HG03139 (cell line): ENCODE data around the gene RNASEL.

Experiments
- ATAC-seq: cut with Tn5 transposase; IDR thresholded peaks from one replicate; pipeline ENCODE4 v1.9.1; 2021; ENCODE audit not compliant: unreplicated experiment

The RNASEL gene

DNA sequence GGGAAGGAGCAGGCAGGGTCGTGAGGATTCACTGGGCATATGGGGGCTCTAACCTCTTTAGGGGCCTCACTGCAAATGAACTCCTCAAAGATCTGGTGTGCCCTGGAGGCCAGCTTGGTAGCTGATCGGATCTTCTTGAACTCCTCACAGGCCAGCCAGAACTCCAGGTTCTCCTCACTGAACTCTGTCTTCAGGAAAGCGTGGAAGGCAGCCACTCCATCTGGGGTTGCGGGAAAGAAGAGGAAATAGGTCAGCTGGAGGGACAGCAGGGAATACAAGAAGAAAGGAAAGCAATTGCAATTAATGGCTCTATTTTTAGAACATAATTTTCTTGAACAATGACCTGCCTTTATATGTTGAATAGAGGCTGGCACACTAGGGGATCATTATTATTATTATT is 12.9 kb upstream of the RNASEL start:
- ATAC-seq, result no peak

DNA sequence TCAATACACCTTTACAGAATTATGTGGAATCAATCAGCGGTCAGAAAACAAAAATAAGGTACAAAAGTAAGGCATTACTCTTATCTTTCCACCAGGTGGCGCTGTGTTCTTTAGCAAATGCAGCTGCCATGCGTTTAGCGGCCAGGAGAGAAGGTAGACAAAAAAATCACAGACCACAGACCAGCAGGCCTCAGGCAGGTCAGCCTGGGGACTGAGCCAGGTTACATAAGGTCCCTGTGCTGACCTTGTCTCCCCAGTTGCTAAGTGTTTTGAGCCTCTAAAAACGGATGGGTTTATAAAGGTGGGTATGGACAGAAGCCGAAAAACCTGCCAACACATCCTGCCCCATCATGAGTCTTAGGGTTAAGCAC is 12.3 kb upstream of the RNASEL start:
- no peak for ATAC-seq

DNA sequence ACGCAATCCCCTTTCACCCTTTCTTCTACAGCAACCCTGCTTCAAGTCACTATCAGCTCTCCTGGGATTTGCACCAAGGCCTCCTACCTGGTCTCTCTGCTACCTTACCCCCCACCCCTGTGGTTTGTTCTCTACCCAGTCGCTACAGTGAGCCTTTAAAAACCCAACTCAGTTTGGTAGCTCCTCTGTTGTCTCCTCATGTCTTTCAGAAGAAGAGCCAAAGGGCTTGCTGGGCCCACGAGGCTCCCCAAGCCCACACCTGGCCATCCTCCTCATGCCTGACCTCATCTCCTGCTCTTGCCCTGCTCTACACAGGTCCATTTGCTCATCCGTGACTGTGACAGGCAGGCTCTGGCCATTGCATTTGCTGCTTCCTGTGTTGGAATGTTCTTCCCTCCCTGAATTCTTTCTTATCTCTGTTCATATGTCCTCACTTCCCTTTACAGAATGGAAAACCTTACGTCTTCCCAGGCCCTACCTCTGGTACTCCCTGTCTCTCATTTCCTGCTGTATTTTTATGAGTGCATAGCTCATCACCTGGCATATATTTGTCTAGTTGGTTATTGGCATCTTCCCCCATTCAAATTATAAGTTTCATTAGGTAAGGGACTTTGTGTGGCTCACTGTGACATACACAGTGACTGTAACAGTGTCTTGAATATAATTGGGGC is 11.8 kb upstream of the RNASEL start:
- no peak for ATAC-seq

DNA sequence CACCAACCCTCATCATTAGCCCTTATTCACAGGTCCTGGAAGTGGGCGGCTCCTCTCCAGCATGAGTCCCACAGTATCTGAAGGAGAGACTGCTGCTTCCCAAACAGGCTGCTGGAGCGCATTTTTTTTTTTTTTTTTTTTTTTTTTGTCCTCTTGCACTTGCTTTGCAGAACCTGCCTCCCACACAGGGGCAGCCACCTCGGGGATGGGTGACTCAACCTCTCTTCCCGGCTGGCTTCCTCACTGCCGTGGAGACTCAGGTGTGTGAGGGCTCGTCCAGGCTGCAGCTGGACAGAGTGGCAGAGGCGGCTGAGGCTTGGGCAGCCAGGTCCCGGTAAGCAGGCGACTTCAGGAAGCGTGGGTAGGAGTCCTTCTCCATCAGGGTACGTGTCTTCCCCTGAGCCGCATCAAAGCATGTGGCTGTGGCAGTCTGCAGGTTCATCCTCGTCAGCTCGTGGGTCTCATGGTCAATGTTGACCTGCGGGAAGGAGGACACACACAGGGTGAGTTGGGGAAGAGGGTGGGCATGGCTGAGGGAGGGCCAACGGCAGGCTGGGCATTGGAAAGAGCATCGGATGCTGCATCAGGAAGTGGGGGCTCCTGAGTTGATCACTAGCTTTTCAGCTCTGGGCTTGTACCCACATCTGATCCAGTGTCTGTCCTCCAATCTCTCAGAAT is 11.1 kb upstream of the RNASEL start:
- ATAC-seq, result no peak

DNA sequence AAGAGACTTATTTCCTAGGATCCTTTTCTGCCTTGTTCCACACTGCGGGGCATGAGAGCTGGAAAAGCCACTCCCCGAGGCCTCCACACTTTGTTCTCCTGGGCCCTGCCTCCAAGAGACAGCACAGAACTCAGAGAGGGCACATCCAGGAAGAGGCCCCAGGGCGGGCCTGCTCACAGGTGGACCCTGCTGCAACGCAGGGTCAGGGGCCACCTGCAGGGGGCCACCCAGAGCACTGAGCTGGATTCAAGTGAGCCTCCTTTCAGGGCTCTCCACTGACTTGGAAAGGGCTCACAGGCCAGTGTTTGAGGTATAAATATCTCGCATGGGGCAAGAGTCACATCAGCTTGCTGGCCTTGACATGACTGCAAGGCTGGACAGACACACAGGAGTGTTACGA is 10.3 kb upstream of the RNASEL start:
- ATAC-seq, result no peak

DNA sequence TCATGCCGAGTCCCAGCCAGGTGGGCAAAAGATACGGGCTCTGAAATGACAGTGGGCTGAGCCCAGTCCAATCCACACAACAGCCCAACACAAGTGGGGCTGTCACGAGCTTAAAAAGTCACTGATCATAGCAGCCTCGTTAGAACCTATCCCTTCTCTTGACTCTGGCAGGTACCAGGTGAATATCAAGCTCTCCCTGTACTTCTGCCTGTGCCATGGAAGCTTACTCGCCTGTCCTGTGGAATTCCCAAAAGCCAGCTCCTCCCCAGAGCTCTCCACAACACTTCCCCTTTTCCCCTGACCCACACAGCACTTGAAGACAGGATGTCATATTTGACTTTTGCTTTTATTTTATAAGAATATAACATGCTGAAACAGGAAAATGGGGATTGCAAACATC is 9.2 kb upstream of the RNASEL start:
- no peak for ATAC-seq

DNA sequence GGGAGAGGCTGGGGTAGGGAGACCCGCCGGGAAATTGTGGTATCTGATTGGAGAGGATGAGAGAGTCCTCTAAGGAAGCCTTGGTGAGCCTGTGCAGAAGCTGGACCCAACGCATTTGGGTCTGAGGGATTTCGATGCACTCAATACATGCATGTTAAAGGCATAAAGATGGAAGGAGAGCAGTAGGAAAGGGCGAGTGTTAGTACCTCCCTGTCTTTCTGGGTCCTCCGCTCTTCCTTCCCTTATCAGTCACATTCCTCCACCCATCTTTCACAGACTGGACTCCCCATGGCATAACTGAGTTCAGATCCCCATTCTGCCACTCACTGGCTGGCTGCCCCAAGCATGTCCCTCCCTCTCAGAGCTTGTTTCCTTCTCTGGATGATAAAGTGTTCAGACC is 7.9 kb upstream of the RNASEL start:
- no peak for ATAC-seq

DNA sequence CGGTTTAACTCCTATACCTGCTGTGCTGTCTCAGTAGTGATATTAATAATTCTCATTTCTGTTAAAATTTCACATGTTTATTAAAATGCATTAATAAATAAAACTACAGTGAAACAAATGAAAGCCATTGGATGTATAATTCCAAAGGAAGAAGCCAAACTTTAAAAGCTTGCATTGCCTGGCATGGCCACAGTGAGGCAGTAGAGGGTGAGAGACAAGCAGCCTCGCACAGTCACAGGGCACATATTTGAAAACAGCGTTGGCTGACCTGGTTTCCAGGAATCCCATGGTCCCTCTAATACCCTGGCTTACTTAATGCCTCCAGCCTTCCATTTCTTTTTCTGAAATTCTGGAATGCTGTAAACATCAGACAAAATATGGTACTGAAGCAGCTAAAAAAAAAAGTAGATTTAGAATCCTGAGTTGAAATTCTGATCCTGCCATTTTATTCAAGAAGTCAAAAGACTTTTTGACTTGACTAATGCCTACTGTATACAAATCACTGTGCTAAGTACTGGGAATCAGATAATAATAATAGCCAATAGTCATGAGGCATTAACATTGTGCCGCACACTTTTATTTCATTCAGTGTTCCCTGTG is 6.7 kb upstream of the RNASEL start:
- ATAC-seq, result no peak

DNA sequence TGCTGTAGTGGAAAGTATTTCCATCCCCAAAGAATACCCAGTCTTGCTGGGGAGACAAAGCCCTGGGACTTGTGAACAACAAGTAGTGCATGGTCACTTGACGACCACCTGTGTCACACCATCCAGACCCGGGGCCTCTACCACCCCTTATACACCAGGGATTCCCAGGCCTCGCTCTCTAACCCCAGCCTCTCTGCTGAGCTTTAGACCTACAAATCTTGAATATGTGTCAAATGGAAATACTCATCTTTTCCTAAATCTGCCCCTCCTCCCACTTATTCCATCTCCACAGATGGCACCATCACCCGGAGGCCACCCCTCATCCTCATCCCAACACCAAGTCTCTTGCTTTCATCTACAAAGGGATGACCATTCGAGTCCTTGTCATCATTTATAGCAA is 875 bp upstream of the RNASEL start:
- no peak for ATAC-seq

DNA sequence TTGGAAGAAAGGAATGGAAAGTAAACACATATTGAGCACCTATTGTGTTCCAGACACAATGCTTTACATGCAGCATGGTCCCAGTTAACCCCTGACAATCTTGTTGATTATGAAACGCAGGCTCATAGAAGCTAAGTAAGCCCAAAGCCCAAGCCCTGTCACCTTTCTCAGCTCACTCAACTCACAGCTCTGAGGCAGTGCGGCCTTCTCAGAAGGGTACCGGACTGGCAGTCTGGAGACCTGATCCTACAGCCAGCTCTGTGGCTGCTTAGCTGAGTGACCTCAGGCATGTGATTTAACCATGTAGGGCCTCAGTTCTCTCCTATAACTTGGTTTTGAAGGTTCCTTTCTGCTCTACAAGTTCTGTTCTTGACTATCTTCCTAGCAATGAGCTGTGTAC is 464 bp upstream of the RNASEL start:
- ATAC-seq, result no peak

DNA sequence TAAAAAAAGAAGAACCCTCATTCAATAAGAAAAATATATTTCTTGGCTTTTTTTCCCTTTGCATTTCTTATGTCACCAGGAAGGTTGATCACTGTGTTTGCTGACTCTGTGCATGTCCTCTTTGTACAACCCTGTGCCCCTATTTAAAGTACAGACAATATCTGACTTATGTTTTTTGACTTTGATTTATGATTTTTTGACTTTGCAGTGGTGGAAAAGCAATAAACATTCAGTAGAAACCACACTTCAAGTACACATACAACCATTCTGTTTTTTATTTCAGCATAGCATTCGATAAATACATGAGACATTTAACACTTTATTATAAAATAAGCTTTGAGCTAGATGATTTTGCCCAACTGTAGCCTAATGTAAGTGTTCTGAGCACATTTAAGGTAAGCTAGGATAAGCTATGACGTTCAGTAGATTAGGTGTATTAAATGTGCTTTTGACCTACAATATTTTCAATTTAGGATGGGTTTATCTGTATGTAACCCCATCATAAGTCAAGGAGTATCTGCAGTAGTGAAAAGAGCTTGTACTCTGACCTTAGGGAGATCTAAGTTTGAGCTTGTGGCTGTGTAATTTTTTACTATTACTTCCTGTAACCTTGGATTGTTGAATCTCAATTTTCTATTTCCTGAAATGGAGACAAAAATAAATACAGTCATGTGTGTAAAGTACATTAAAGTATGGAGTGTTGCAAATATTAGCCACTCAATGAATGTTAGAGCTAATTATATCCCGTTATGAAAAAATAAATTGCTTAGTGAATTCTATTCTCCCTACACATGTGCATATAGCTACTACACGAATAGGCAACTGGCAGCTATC is 1.2 kb downstream of the RNASEL start:
- no peak for ATAC-seq

DNA sequence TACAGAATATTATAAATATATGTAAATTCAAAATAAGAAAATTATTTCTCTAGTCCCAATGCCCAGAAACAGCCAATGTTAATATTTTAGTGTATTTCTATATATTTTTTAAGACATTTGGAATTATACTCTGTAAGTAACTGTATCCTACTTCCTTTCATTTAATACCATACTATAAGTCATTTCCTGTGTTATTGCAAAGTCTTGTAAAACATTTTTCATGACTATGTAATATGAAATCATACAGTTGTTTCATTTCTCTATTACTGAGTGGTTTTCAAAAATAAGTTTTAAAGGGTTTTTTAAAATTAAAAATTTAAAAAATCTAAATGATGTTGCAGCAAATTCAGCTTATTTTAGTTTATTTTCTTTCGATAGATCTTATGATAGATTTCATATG is 2.0 kb downstream of the RNASEL start:
- ATAC-seq, result no peak

DNA sequence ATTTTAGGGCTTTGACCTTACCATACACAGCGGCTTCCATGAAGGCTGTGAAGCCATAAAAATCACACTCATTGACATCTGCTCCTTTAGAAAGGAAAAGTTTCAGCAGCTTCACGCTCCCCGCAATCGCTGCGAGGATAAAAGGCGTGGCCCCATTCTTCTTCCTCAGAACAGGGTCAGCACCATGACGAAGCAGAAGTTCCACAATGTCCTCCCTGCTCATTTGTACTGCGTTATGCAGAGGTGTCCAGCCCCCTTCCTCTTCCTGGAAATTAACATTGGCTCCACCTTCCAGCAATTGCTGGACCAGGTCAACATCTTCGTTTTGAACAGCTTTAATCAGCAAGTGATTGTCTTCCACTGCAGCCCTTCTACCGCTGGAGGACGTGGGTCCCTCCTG is 2.7 kb downstream of the RNASEL start:
- no peak for ATAC-seq

DNA sequence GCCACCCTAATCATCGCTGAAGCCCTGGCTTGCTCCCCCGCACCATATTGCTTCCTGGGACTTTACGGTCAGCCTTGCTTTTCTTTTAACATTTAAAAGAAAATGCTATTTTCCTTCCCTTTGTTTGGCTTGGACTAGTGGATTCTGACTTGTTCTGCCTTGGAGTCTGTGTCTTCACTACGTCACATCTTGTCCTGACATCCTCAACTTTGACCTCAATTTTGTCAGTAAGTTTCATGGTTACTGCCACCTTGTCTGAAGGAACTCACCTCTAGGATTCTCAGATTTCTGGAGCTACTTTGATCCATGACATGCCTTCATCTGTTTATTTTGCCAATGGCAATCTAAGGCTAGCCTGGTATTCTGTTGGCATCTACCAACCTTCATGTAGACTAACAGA is 4.3 kb downstream of the RNASEL start:
- ATAC-seq, result no peak

DNA sequence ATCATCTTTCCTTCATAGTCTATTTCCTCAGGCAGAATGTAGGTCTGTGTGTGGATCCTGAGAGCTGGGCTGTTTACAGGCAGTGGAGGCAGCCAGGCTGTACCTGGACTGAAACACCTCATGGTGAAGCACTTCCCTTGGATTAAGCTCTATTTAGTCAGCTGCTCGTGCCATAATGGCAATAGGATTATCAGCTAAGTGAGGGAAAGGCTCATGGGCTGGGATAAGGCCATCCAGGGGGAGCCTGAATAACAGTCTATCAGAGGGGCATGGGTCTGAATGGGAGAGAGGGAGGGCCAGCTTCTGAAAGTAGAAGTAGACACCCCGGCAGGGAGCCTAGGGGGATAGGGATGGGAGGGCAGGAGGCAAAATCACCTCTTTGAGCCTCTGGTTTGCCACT is 8.3 kb downstream of the RNASEL start:
- ATAC-seq, result no peak

DNA sequence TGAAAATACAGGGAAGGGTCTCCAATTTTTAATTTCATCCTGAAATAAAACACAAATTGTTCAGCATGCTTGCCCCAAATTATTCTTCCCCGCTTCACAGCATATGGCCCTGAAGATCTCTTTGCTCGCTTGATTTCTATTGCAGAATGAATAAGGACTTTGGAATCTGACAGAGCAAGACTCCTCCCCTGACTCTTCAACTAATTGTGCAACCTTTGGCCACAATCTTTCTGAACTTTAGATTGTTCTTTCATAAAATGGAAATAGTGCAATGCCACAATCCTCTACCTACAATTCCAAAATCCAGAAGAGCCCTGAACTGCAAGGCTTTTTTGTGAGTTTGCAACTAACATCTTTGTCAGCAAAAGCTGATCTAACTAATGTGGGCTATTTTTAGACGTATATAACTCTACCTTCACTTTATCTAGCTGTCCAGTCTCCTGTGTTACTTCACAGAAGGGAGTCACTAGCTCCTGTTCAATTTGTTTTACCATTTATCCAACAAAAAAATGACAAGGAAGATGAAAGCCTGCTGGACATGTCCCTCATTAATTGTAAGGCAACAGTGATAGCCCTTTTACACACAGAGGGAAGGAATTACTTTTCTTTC is 13.4 kb downstream of the RNASEL start:
- no peak for ATAC-seq

DNA sequence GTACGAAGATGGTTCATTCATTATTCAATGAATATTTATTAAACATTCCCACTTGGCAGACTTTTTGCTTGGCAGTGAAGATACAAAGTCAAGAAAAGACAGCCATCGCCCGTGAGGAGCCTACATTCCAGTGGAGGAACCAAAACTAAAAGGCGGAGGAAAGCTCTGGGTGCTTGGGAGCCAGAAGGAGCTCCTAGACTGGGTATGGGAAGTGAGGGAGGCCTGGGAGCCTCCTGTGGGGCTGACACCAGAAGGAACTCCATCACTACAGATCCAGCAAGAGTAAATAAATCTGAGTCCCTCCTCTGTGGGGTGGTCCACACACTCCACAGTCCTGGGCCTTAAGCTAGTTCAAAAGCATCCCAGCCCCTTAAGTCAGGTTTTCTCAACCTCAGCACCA is 14.9 kb downstream of the RNASEL start:
- ATAC-seq, result no peak

DNA sequence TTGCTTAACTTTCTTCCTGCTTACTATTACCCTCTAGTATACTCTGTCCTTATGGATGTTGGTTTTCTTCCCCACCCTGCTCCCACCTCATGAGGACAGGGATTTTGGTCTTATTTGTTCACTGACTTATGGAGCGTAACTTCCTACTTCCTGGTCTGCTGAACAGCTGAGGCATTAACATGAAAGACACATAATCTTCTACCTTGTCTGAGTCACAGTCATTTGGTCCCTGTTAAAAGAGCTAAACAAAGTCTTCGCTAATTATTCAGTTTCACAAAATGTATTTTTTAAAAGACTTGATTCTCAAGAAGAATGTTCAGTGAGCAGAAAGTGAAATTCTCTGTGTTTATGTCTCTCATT is 18.5 kb downstream of the RNASEL start:
- no peak for ATAC-seq

DNA sequence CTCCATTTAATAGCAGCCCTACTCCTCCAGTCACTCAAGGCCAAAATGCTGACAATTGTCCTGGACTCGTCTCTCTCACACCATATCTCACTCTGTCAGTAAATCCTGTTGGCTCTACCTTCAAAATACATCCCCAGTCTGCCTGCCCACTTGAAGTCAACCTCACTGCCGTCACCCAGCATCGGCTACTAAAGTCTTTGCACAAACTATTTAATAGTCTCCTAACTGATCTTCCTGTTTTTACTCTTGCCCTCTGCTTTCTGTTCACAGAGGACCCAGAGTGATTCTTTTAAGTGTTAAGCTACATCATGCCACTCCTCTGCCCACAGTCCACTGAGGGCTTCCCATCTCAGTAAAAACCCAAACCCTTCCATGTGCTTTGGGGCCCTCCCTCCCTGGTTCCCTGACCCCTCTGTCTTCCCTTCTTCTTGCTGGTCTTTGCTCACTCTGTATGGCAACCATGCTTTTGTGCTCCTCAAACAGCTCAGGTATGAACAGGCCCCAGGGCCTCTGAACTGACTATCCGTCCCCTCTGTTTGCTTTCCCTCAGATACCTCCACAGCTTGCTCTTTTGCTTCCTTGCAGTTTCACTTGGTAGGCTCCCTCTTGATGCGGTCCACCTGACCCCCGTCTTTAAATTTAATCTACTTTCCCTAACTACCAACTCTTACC is 19.0 kb downstream of the RNASEL start:
- no peak for ATAC-seq

DNA sequence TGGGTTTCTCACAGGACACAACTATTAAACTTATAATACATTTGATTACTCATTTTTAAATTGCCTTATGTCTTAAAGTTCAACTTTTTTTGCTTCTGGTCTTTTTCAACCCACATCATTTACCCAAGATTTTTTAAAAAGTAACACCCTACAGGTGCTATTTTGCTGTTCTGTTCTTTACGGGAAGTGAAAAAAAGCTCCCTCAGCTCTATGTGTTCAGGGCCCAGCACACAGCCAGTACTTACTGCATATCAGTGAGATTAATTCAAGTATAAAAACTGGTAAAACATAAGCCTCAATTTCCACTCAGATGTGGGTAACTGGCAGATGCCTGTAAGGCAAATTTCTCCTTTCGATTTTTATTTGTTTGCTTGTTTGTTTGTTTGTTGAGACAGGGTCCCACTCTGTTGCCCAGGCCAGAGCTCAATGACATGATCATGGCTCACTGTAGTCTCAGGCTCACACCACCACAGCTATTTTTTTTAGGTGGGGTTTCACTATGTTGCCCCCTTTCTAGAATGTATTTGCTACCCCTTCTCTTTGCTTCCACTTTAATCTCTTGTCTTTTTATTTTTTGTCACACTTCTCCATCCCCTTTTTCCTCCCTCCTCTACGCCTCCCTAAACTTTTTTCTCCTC is 20.3 kb downstream of the RNASEL start:
- ATAC-seq, result no peak

DNA sequence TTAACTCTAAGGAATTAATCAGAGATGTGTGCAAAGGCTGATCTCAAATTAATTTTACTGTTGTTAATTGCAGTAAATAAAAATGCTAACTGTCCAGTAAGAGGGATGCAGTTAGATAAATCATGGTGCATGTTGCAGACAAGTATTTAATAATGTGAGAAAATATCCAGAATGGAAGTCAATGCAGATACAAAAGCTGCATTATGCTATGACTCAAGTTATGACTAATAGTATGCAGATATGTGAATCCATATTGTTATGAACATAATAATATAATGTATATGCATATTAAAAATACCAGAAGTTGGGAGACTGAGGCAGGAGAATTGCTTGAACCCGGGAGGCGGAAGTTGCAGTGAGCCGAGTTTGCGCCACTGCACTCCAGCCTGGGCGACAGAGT is 21.4 kb downstream of the RNASEL start:
- no peak for ATAC-seq
